ENCODE results near the gene METTL25.

Gene METTL25

DNA sequence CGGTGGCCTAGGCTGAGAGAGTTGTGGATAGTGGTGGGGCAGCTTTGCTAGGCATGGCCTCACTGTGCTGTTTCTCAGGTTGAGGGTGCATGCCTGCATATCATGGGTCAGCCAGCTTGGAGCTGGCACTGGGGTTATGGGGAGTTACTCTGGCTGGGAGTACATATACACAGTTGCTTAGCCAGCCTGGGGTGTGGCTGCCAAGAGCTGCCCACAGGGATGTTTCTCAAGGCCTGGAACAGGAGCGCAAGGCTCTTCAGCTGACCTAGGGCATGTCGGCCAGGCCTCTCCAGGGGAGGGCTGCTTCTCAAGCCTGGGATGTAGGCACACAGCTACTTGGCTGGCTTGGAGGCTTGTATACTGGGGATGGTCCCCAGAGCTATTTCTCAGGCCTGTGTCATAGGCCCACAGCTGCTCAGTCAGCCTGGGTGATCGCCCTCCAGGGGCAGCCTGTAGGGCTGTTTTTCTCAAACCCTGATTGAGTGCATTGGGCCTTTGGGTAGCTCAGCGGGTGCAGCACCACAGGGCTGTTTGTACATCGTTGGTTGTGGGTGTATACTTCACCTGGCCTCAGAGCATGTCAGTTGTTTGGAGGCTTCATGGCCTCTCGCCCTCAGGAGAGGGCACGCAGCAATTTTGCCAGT lies 114.9 kb downstream of the METTL25 start:
- no peak for DNase-seq

GRCh38 chr12:82474181-82474797 lies 116.0 kb downstream of the METTL25 start:
- no peak for DNase-seq

DNA sequence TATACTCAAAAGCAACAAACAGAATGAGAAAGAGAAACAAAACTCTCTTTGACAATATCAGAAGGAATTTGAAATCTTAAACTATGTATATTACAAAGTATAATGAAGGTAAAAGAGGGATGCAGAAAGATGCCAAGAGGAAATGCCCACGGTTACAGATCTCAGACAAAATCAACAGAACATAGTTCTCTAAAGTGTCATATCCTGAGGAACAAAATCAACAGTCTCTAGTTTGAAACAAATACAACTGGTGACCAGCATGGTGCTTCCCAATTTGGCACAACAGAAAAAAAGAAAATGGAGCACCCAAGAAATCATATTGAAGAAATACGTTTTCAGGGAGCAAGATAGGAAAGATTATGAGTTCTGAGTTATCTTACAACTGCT lies 116.5 kb downstream of the METTL25 start:
- DNase-seq = no peak

GRCh38 chr12:82475211-82475610 lies 116.9 kb downstream of the METTL25 start:
- DNase-seq = no peak

DNA sequence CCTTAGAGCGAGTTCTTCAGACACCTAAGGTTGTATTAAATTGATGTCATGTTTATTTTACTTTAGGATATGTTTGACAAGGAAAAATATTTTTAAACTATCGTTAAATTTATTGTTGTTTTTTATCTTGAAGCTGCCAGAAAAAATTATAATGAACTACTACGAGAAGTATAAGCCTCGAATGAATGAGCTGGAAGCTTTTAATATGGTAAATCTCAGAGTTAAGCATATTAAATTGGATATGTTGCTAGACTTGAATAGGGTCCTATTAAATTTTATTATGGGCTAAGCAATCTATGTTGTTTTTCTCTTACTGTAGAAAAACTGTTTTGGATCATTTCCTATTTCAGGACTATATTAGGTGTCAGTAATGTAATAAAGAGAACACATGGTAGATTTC lies 118.2 kb downstream of the METTL25 start:
- no peak for DNase-seq

DNA sequence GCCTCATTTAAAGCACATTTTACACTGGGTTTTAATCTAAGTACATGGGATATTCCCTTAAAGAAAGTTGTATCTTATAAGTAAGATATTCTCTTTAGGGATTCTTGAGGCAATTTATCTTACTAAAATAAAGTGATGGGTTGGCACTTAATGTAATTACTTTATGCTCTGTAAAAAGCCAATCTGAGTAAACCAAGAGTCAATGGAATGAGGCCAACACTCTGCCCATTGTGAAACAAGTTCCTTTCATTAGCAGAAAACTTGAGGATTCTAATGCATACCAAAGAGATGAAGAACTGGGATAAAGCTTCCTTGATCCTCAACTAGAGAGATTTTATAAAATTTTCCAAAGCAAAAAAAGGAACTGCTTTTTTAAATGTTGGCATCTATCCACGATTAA lies 121.2 kb downstream of the METTL25 start:
- DNase-seq = no peak

- no peak for DNase-seq
These were observed 122.3 kb downstream of the METTL25 start for GRCh38 chr12:82480606-82481005.

GRCh38 chr12:82481954-82482353 lies 123.6 kb downstream of the METTL25 start:
- no peak for DNase-seq

DNA sequence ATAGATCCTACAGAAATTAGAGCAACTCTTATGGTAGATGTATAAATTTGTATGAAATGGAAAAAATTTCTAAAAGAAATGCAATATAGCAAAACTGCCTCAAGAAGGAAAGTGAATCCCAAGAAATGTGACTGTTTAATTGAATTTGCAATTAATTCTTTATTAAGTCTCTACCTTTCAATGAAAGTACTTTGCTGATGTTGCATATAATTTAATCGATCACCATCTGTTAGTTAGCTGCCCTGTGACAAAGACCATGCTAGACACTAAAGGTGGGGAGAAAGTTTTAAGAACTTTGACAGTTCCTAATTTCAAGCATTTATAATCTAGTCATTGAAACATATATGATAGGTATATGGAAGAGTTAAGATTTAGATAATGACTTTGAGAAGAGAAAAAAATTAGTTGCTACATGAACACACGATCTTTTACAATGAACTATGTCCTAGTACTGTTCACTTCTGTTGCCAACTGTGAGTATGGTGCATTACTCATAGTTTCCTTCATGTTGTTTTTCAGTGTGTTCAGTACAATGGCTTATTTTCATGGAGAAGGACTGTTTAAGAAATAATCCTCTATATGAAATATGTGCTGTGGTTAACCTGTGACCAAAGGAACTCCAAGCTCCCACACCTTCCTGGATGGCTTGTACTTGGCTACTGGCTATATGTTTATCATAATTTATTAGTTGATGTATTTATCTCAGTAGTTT lies 128.4 kb downstream of the METTL25 start:
- DNase-seq = no peak

- no peak for DNase-seq
These were observed 146.1 kb downstream of the METTL25 start for GRCh38 chr12:82504409-82504808.

GRCh38 chr12:82505150-82505549 lies 146.8 kb downstream of the METTL25 start:
- no peak for DNase-seq

DNA sequence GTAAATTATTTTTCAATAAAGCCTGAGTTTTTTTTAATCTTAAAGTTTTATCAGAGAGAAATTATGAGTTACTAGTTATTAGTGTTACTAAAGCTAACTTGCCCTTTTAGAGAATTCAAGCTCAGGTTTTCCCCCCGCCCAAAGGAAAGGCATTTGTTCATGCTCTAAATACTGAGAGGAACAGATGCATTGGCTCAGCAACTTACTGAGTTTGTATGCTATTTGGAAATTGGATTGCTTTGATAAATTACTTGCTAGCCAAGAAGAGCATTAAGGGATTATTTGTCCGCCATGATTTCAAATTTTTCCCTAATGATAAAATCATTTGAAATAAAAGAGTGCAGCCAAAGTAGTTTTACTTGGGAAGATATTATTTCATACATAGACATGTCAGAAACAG lies 149.4 kb downstream of the METTL25 start:
- DNase-seq = no peak

- no peak for DNase-seq
These were observed 152.1 kb downstream of the METTL25 start for GRCh38 chr12:82510386-82510785.

GRCh38 chr12:82514880-82515279 lies 156.6 kb downstream of the METTL25 start:
- no peak for DNase-seq

- DNase-seq = no peak
These were observed 157.3 kb downstream of the METTL25 start for GRCh38 chr12:82515652-82516051.

GRCh38 chr12:82517027-82517426 lies 158.7 kb downstream of the METTL25 start:
- DNase-seq = no peak

DNA sequence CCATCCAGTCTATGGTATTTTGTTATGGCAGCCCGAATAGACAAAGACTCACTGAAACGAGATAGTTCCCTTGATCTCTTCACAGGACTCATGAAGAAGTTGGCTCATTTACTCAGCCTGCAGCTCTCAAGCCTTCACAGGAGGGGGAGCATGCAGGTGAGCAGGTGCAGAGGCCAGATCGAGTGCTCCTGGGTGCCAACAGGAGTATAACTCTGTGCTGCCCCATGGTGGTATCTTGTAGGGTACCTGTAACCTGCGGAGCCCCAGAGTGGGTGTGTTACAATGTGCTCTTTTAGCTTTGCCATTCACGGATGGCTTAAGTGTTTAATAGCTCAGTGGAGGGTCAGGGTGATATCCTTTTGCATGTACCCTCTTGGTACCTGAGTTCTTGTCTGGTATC lies 159.5 kb downstream of the METTL25 start:
- DNase-seq = no peak

- DNase-seq = no peak
These were observed 161.2 kb downstream of the METTL25 start for GRCh38 chr12:82519510-82519909.

GRCh38 chr12:82522285-82522684 lies 164.0 kb downstream of the METTL25 start:
- DNase-seq = no peak

- no peak for DNase-seq
These were observed 164.4 kb downstream of the METTL25 start for GRCh38 chr12:82522762-82523161.

GRCh38 chr12:82523996-82524395 lies 165.7 kb downstream of the METTL25 start:
- DNase-seq = no peak

DNA sequence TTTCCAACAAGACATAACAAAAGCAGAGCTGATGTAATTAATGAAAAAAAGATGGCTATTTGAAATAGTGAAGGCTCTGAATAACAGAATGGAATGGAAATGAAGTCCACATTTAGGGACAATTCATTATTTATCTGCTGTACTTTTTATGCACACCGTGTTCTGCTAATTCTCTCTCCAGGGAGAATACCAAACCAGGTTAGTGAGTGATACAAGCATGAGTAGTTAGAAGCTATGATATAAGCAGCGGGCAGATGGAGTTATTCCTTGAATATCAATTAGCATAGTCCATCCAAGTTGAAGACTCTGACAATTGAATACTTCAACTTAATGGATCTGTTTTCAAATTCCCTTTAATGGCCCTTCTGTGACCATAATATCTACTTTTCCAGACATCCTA lies 166.3 kb downstream of the METTL25 start:
- DNase-seq = no peak

GRCh38 chr12:82525616-82526015 lies 167.3 kb downstream of the METTL25 start:
- no peak for DNase-seq

GRCh38 chr12:82527165-82527780 lies 168.9 kb downstream of the METTL25 start:
- peak in 1 of 2 donors; percentile 19 for DNase-seq

All from bone marrow (tissue), 2 donors.